SW 1271 (cell line): ENCODE measurements around the gene NADK.
"Not testable (repeated sequence)": the region's sequence is repeated elsewhere in the genome, so short reads cannot be mapped to it uniquely, and the experiment has no call there.

Source experiments
- DNase-seq, 2 experiments: peaks; one replicate each; lab custom pipeline; 2025; lab: John Stamatoyannopoulos, UW

NADK gene

DNA sequence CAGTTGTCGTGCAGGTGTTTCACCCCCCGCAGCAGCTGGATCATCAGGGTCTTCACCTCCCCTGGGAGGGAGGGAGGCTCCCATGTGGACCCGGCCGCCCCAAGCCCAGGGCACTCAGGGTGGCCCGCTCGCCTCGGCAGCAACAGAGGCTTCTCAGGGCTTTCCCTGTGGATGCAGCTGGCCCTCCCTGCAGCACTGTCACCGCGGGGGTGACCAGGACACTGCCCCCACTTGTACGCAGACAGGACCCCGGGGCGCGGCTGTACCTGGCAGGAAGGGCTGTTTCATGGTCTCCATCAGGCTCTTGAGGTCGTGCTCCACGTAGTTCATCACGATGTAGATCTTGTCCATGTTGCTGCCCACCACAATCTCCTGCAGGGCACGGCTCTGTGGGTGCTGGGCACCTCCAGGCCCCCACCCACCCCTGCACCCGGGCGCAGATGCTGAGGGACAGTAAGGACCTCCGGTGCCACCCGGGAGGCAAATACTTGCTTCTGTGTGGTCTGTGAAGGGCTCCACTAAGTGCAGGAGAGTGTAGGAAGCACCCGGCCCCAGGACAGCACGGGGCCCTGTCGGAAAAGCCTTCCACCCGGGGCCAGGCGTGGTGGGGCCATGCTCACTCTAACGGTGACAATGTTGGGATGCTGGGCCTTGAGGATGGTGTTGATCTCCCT is 73.8 kb downstream of the NADK start:
- DNase-seq, result not testable (repeated sequence)

DNA sequence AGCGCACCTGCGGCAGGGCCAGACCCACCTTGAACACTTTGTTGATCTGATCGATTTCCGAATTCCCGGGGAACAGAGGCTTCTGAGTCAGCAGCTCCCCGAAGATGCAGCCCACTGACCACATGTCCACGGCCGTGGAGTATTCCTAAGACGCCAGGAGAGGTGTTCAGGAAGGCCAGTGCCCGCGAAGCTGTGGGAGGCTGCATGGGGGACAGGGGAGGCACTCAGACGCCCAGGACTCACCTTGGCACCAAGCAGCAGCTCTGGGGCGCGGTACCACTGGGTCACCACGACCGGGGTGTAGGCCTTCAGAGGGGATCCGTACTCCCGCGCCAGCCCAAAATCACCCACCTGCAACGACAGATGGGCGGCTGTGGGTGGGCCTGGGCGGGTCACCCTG is 74.5 kb downstream of the NADK start:
- DNase-seq, result no peak

DNA sequence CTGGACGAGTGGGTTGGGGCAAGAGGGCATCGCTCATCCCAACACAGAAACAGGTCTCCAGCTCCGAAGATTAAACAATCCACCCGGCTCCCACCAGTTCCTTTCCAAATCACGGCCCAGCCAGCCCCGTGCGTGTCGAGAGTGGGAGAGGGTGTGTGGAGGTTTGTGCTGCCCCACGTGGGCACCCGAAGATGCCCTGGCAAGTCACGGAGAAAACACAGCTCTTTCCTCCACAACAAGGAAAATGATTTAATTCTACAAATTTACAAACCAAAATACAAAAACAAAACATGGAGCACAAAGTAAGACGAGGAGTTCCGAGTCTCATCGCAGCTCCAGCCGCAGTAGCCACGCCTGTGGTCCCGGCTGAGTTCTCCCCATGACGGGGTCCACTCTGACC is 75.8 kb downstream of the NADK start:
- DNase-seq, result not testable (repeated sequence)
